ENCODE results near the gene APLP2. TPM values are rescaled to one million over a fixed set of nuclear protein-coding genes. Genes with fewer than 3 reads are reported as not detected.

The APLP2 gene
- polyA plus RNA-seq, 1 donor from 2014 or later, result 226 TPM

GRCh38 chr11:130188047-130188446 is 118.4 kb downstream of the APLP2 start:
- Histone ChIP-seq H3K9ac (ENCODE audit: low read length) (no peak overlapping the region), H3K9me3 (ENCODE audit: low read length) (no peaks in the 10 kb centered on the region), H3K27me3 (ENCODE audit: insufficient read depth, low read depth, low read length) (no peaks in the 10 kb centered on the region), H2AFZ (ENCODE audit: low read depth, low read length) (no peak overlapping the region), H3K79me2 (replicated peaks; ENCODE audit: insufficient read depth, low read length) (no peaks in the 10 kb centered on the region), H4K20me1 (ENCODE audit: insufficient read depth) (no peaks in the 10 kb centered on the region), H3K27ac (ENCODE audit: low read length) (no peak overlapping the region), H3K4me2 (ENCODE audit: low read length) (no peak overlapping the region), H3K4me3 (ENCODE audit: low read length) (no peak overlapping the region), H3K36me3 (ENCODE audit: insufficient read depth, low read length) (no peaks in the 10 kb centered on the region), H3F3A (ENCODE audit: insufficient read depth, low read length, poor library complexity, severe bottlenecking) (no peaks in the 10 kb centered on the region), H3K9me2 (ENCODE audit: insufficient read depth, low read length) (no peaks in the 10 kb centered on the region)
- TF ChIP-seq SMC3 (conservative IDR thresholded peaks at IDR 0.05; ENCODE audit: poor library complexity) (no peak), CTCF (IDR thresholded peaks at IDR 0.05; ENCODE audit: poor library complexity, severe bottlenecking) (no peak), REST (IDR thresholded peaks at IDR 0.05; ENCODE audit: borderline replicate concordance) (no peak), RAD21 (conservative IDR thresholded peaks at IDR 0.05) (no peak), EZH2 (IDR thresholded peaks at IDR 0.05; ENCODE audit: borderline replicate concordance, insufficient read depth, low read length, poor library complexity, severe bottlenecking) (no peak), TAF1 (IDR thresholded peaks at IDR 0.05; ENCODE audit: low read depth) (no peak)

DNA sequence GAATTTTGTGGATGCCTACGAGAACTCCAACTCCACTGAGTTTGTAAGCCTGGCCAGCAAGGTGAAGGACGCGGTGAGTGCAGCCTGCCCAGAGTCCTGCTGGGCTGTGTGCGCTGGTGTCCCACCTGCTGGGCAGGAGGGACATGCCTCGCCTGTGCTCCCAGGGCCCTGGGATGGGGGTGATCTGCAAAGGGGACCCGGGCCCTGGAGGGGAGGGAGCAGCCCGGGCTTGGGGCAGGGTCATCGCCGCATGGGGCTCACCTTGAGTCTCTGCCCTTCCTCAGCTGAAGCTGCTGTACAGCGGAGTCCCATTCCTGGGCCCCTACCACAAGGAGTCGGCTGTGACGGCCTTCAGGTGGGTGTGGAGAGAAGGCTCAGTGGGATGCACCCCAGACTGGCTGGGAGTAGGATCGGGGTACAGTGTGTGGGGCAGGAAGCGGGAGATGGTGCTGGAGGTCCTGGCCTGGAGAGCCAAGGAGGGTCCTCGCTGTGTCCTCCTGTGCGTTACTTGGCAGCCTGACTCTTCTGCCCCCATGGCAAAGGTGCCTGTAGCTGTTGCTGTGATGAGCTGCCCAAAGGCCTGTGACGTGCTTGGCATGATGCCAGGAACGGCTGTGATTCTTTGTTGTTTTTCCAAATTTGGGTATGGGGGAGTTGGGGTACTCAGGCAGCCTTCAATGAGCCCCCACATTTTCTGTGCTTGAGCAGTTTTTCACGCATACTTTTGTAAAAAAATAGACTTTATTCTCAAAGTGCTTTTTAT is 119.1 kb downstream of the APLP2 start:
- Histone ChIP-seq H3K4me2 (ENCODE audit: low read length) (no peak overlapping the region), H3K36me3 (ENCODE audit: insufficient read depth, low read length) (no peaks in the 10 kb centered on the region), H4K20me1 (ENCODE audit: insufficient read depth) (no peaks in the 10 kb centered on the region), H3K4me3 (ENCODE audit: low read length) (no peak overlapping the region), H3K79me2 (replicated peaks; ENCODE audit: insufficient read depth, low read length) (no peaks in the 10 kb centered on the region), H3F3A (ENCODE audit: insufficient read depth, low read length, poor library complexity, severe bottlenecking) (no peaks in the 10 kb centered on the region), H3K9me3 (ENCODE audit: low read length) (no peaks in the 10 kb centered on the region), H2AFZ (ENCODE audit: low read depth, low read length) (no peak overlapping the region), H3K27me3 (ENCODE audit: insufficient read depth, low read depth, low read length) (no peaks in the 10 kb centered on the region), H3K9ac (ENCODE audit: low read length) (no peak overlapping the region), H3K27ac (ENCODE audit: low read length) (no peak overlapping the region), H3K9me2 (ENCODE audit: insufficient read depth, low read length) (no peaks in the 10 kb centered on the region)
- no peak for TF ChIP-seq POLR2AphosphoS5 (IDR thresholded peaks at IDR 0.05)
- no peak for TF ChIP-seq RAD21 (conservative IDR thresholded peaks at IDR 0.05)
- TF ChIP-seq CTCF (IDR thresholded peaks at IDR 0.05; ENCODE audit: poor library complexity, severe bottlenecking), result no peak

Data from neural cell (in vitro differentiated cells).